NCI-H2196 (cell line): ENCODE data around the gene BHLHE23.

Source experiments
- DNase-seq: peaks from one replicate; lab custom pipeline; 2025; ENCODE audit not compliant: unreplicated experiment; lab: John Stamatoyannopoulos, UW

The BHLHE23 gene

GRCh38 chr20:62993856-62994494, 12.8 kb downstream of the BHLHE23 start:
- no peak for DNase-seq

- no peak for DNase-seq
These were observed 14.9 kb downstream of the BHLHE23 start for GRCh38 chr20:62991863-62992262.

- no peak for DNase-seq
These were observed 15.5 kb downstream of the BHLHE23 start for GRCh38 chr20:62991196-62991807.

- no peak for DNase-seq
These were observed 16.4 kb downstream of the BHLHE23 start for GRCh38 chr20:62990306-62990825.

GRCh38 chr20:62989201-62989601, 17.6 kb downstream of the BHLHE23 start:
- DNase-seq: no peak

- DNase-seq: no peak
These were observed 19.6 kb downstream of the BHLHE23 start for GRCh38 chr20:62987114-62987513.

- no peak for DNase-seq
These were observed 20.4 kb downstream of the BHLHE23 start for GRCh38 chr20:62986257-62986800.

- no peak for DNase-seq
These were observed 21.4 kb downstream of the BHLHE23 start for GRCh38 chr20:62985444-62985778.

- no peak for DNase-seq
These were observed 21.9 kb downstream of the BHLHE23 start for GRCh38 chr20:62984666-62985443.

GRCh38 chr20:62983210-62983609, 23.6 kb downstream of the BHLHE23 start:
- no peak for DNase-seq

GRCh38 chr20:62982124-62983075, 24.4 kb downstream of the BHLHE23 start:
- no peak for DNase-seq

- DNase-seq: no peak
These were observed 25.8 kb downstream of the BHLHE23 start for GRCh38 chr20:62980970-62981369.

- no peak for DNase-seq
These were observed 26.3 kb downstream of the BHLHE23 start for GRCh38 chr20:62980380-62980960.

- no peak for DNase-seq
These were observed 26.8 kb downstream of the BHLHE23 start for GRCh38 chr20:62979876-62980373.

- DNase-seq: no peak
These were observed 27.5 kb downstream of the BHLHE23 start for GRCh38 chr20:62979310-62979709.

- no peak for DNase-seq
These were observed 28.2 kb downstream of the BHLHE23 start for GRCh38 chr20:62978561-62978943.

- peak; percentile 67 for DNase-seq
These were observed 28.9 kb downstream of the BHLHE23 start for GRCh38 chr20:62977613-62978560.

GRCh38 chr20:62976886-62977285, 29.9 kb downstream of the BHLHE23 start:
- no peak for DNase-seq
